ENCODE results near the gene SHH. TPM values are rescaled to one million over a fixed set of nuclear protein-coding genes. Genes with fewer than 3 reads are reported as not detected.

SHH gene
- total and polyA plus RNA-seq, 2 donors (not counting 1 experiment from before 2014, with no cell fraction given): under 0.01 TPM; not detected in 1

DNA sequence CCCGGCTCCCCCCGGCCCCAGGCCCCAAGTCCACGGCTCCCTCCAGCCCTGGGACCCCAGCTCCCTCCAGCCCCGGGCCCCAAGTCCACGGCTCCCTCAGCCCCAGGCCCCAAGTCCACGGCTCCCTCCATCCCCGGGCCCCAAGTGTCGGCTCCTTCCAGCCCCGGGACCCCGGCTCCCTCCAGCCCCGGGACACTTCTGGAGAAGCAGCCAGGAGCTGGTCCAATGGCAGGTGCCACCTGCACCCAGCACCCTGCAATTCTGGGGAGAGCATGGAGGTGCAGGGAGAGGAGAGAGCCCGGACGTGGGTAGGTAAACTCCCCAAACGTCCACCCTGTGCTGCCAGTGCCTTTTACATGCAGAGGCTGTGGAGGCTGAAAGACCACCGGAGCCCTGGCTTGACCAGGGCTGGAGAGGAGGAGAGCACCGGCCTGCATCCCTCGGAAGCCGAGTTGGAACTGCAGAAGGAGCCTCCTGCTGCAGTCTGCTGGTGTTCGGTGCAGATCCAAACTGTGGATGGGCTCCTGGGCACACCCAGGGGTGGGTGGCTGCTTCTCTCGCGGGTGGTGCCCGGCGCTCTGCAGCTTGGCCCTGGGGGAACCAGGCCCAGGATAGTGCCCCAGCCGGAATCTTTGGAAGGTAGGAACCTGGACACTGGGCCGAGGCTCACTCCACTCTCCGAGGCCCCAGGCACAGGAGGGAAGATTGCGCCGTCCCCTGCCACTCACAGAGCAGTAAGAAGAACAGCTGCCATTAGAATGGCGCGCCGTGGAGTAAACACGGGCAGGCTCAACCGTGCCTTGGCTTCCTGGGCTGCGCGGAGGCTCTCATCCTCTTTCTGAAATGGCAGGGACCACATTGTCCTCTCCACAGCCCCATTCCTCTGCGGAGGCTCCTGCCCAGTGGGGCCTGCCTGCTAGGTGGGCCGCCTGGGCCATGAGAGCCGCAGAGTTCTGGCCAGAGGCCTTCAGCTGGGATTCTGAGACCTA, 14.7 kb downstream of the SHH start:
- no peak for DNase-seq (ENCODE audit: low read depth in 2 of 2)
- Histone ChIP-seq H3K4me2 (ENCODE audit: extremely low read depth, insufficient read depth, low read length) (no peak overlapping the region), H3K79me2 (ENCODE audit: control insufficient read depth, insufficient read depth, low read length) (no peaks in the 10 kb centered on the region), H3K27ac (ENCODE audit: insufficient read depth, low read length) (no peak overlapping the region), H3K9ac (ENCODE audit: insufficient read depth, low read length) (no peak overlapping the region), H3K36me3 (ENCODE audit: control insufficient read depth, insufficient read depth, low read length) (no peaks in the 10 kb centered on the region), H3K4me1 (ENCODE audit: control insufficient read depth, extremely low read depth, insufficient read depth, low read length) (no peaks in the 10 kb centered on the region), H3K4me3 (replicated peaks in 1 of 4; ENCODE audit: control extremely low read depth in 1 of 4, insufficient read depth in 1 of 4, low read depth in 3 of 4, low read length in 4 of 4) (no peak overlapping the region), H3K9me3 (ENCODE audit: control insufficient read depth, insufficient read depth, low read depth, low read length) (no peaks in the 10 kb centered on the region), H3K27me3 (ENCODE audit: control insufficient read depth, insufficient read depth, low read length) (peaks cover 14% of the 10 kb centered on the region), H4K20me1 (ENCODE audit: control insufficient read depth, extremely low read depth, insufficient read depth, low read length) (no peaks in the 10 kb centered on the region), H2AFZ (ENCODE audit: low read length) (no peak overlapping the region)
- TF ChIP-seq EZH2 (IDR thresholded peaks at IDR 0.05; ENCODE audit: low read length, missing control alignments) (no peak), CTCF (conservative IDR thresholded peaks at IDR 0.05 in 1 of 2, IDR thresholded peaks at IDR 0.05 in 1 of 2; ENCODE audit: low read depth in 1 of 2, low read length in 2 of 2) (no peak)

- H2AFZ ChIP-seq (ENCODE audit: low read length): no peak overlapping the region
- H3K9ac ChIP-seq (ENCODE audit: insufficient read depth, low read length): no peak overlapping the region
- H3K4me2 ChIP-seq (ENCODE audit: extremely low read depth, insufficient read depth, low read length): peak overlapping the region; percentile 8
- H4K20me1 ChIP-seq (ENCODE audit: control insufficient read depth, extremely low read depth, insufficient read depth, low read length): no peaks in the 10 kb centered on the region
- peak in 1 of 2 donors; percentile 62 for TF ChIP-seq CTCF (conservative IDR thresholded peaks at IDR 0.05 in 1 of 2, IDR thresholded peaks at IDR 0.05 in 1 of 2; ENCODE audit: low read depth in 1 of 2, low read length in 2 of 2)
- no peak for TF ChIP-seq EZH2 (IDR thresholded peaks at IDR 0.05; ENCODE audit: low read length, missing control alignments)
- H3K27me3 ChIP-seq (ENCODE audit: control insufficient read depth, insufficient read depth, low read length): peaks cover 10% of the 10 kb centered on the region
- no peak overlapping the region for H3K27ac ChIP-seq (ENCODE audit: insufficient read depth, low read length)
- no peaks in the 10 kb centered on the region for H3K36me3 ChIP-seq (ENCODE audit: control insufficient read depth, insufficient read depth, low read length)
- H3K9me3 ChIP-seq (ENCODE audit: control insufficient read depth, insufficient read depth, low read depth, low read length): no peaks in the 10 kb centered on the region
- DNase-seq (ENCODE audit: low read depth in 2 of 2): no peak
- H3K4me1 ChIP-seq (ENCODE audit: control insufficient read depth, extremely low read depth, insufficient read depth, low read length): no peaks in the 10 kb centered on the region
- H3K4me3 ChIP-seq (replicated peaks in 1 of 4; ENCODE audit: control extremely low read depth in 1 of 4, insufficient read depth in 1 of 4, low read depth in 3 of 4, low read length in 4 of 4): no peak overlapping the region
- no peaks in the 10 kb centered on the region for H3K79me2 ChIP-seq (ENCODE audit: control insufficient read depth, insufficient read depth, low read length)
These were observed 15.6 kb downstream of the SHH start for GRCh38 chr7:155796381-155797261.

- Histone ChIP-seq H3K36me3 (ENCODE audit: control insufficient read depth, insufficient read depth, low read length) (no peaks in the 10 kb centered on the region), H2AFZ (ENCODE audit: low read length) (no peak overlapping the region), H3K9me3 (ENCODE audit: control insufficient read depth, insufficient read depth, low read depth, low read length) (no peaks in the 10 kb centered on the region), H3K9ac (ENCODE audit: insufficient read depth, low read length) (no peak overlapping the region), H3K79me2 (ENCODE audit: control insufficient read depth, insufficient read depth, low read length) (no peaks in the 10 kb centered on the region), H3K27me3 (ENCODE audit: control insufficient read depth, insufficient read depth, low read length) (peaks cover 3% of the 10 kb centered on the region), H3K4me3 (replicated peaks in 1 of 4; ENCODE audit: control extremely low read depth in 1 of 4, insufficient read depth in 1 of 4, low read depth in 3 of 4, low read length in 4 of 4) (no peak overlapping the region), H3K27ac (ENCODE audit: insufficient read depth, low read length) (no peak overlapping the region), H4K20me1 (ENCODE audit: control insufficient read depth, extremely low read depth, insufficient read depth, low read length) (no peaks in the 10 kb centered on the region), H3K4me2 (ENCODE audit: extremely low read depth, insufficient read depth, low read length) (no peak overlapping the region), H3K4me1 (ENCODE audit: control insufficient read depth, extremely low read depth, insufficient read depth, low read length) (no peaks in the 10 kb centered on the region)
- DNase-seq (ENCODE audit: low read depth in 2 of 2): no peak
- no peak for TF ChIP-seq CTCF (conservative IDR thresholded peaks at IDR 0.05 in 1 of 2, IDR thresholded peaks at IDR 0.05 in 1 of 2; ENCODE audit: low read depth in 1 of 2, low read length in 2 of 2)
- TF ChIP-seq EZH2 (IDR thresholded peaks at IDR 0.05; ENCODE audit: low read length, missing control alignments): no peak
These were observed 16.3 kb downstream of the SHH start for GRCh38 chr7:155795951-155796350.
